HG03025 (cell line): ENCODE results near the gene CLBA1.

Experiments used
- ATAC-seq: cut with Tn5 transposase; IDR thresholded peaks from one replicate; pipeline ENCODE4 v1.9.1; 2021; ENCODE audit warnings: mild to moderate bottlenecking, moderate library complexity; ENCODE audit not compliant: unreplicated experiment, low FRiP score

Gene CLBA1

GRCh38 chr14:104996483-104996882, 10.9 kb downstream of the CLBA1 start:
- no peak for ATAC-seq

GRCh38 chr14:104998801-104999200, 13.2 kb downstream of the CLBA1 start:
- ATAC-seq, result no peak

GRCh38 chr14:104999361-104999760, 13.8 kb downstream of the CLBA1 start:
- no peak for ATAC-seq

GRCh38 chr14:105005329-105005928, 19.8 kb downstream of the CLBA1 start:
- ATAC-seq, result no peak

GRCh38 chr14:105005929-105006830, 20.6 kb downstream of the CLBA1 start:
- ATAC-seq, result no peak

- no peak for ATAC-seq
These were observed 21.4 kb downstream of the CLBA1 start for GRCh38 chr14:105006831-105007592.

- ATAC-seq, result no peak
These were observed 22.1 kb downstream of the CLBA1 start for GRCh38 chr14:105007593-105008264.

- ATAC-seq, result no peak
These were observed 24.5 kb downstream of the CLBA1 start for GRCh38 chr14:105010106-105010505.

GRCh38 chr14:105010891-105011291, 25.3 kb downstream of the CLBA1 start:
- no peak for ATAC-seq

- no peak for ATAC-seq
These were observed 25.9 kb downstream of the CLBA1 start for GRCh38 chr14:105011312-105011990.

- no peak for ATAC-seq
These were observed 26.8 kb downstream of the CLBA1 start for GRCh38 chr14:105012171-105012985.

- ATAC-seq, result no peak
These were observed 27.7 kb downstream of the CLBA1 start for GRCh38 chr14:105013150-105013785.

- ATAC-seq, result no peak
These were observed 28.4 kb downstream of the CLBA1 start for GRCh38 chr14:105014032-105014431.

- no peak for ATAC-seq
These were observed 29.0 kb downstream of the CLBA1 start for GRCh38 chr14:105014631-105015030.

- no peak for ATAC-seq
These were observed 29.7 kb downstream of the CLBA1 start for GRCh38 chr14:105015242-105015641.

- no peak for ATAC-seq
These were observed 30.3 kb downstream of the CLBA1 start for GRCh38 chr14:105015905-105016304.

- ATAC-seq, result no peak
These were observed 32.8 kb downstream of the CLBA1 start for GRCh38 chr14:105018414-105018813.

GRCh38 chr14:105019861-105020814, 34.5 kb downstream of the CLBA1 start:
- ATAC-seq, result peak; percentile 14
